HG03469 (cell line): ENCODE results near the gene SLC17A8.
"Not testable (repeated sequence)": the region's sequence is repeated elsewhere in the genome, so short reads cannot be mapped to it uniquely, and the experiment has no call there.

Experiments
- ATAC-seq: cut with Tn5 transposase; IDR thresholded peaks from one replicate; pipeline ENCODE4 v1.9.1; 2021; ENCODE audit warnings: mild to moderate bottlenecking, moderate library complexity, moderate number of reproducible peaks; ENCODE audit not compliant: unreplicated experiment

The SLC17A8 gene

DNA sequence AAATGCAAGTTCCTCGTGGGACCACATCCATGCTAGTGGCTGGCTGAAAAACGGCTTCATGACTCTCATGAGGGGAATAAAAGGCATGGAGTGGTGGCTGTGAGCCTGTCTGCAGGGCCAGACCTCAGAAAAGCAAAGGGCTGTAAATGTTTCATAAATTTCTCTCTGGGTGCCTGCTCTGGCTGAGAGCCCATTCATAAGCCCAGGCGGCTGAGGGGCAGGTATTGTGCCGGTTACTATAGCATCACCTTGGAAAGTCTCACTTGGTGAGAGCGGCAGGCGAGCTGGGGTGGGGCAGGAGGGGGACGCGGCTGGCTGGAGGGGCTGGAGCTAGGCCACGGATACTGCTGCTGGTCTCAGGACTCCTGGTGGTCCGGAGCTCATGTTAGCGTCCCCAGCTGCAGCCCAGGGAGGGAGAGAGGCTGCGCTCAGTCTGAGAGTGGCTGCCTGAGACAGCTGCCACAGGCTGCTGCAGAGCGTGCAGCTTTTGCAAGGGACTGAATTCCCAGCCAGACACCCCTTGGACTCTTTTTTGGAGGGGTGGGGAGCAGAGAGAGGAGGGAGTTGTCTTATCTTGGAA lies at the start of gene SLC17A8:
SLC17A8 (plus strand) TSS at position 431 of the 580 bp plus-strand sequence. CDS start 318 bp downstream, outside the sequence.
- ATAC-seq, result no peak

DNA sequence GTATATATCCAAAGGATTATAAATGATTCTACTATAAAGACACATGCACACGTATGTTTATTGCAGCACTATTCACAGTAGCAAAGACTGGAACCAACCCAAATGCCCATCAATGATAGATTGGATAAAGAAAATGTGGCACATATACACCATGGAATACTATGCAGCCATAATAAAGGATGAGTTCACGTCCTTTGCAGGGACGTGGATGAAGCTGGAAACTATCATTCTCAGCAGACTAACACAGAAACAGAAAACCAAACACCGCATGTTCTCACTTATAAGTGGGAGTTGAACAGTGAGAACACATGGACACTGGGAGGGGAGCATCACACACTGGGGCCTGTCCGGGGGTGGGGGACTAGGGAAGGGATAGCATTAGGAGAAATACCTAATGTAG lies 48.7 kb upstream of the SLC17A8 start:
- not testable (repeated sequence) for ATAC-seq

DNA sequence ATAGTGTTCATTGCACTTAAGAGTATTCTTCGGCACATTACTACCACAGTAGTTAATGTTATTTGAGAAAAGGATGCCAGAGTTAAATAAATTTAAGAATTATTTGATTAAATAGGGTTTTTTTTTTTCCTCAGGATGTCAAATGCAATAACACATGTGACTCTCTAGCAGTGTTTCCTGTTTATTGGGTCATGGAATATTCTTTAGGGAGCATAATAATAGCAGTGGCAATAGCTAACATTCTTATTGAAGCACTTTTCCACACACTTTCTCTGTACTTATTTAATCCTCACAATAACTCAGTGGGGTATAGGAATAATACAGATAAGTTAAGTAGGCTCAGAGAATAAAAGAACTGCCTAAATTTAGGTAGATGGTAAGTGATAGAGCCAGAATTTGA lies 45.6 kb upstream of the SLC17A8 start:
- ATAC-seq, result no peak

DNA sequence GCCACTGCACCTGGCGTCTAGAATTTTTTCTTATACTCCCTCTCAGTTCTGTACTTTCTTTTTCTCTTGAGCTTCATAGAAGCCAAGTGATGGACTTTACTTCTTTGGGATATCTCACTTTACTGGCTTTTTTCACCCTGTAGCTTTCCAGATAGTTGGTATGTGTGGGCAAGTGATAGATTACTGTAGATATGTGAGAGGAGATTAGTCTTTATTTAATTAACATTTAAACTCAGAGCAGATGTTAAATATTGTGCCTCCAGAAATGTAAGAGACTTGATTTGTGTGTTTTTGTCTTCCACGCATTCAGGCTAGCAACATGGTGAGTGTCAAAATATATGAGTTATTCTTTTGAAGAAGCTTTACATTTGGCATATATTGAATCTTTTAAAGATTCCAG lies 39.5 kb upstream of the SLC17A8 start:
- no peak for ATAC-seq

DNA sequence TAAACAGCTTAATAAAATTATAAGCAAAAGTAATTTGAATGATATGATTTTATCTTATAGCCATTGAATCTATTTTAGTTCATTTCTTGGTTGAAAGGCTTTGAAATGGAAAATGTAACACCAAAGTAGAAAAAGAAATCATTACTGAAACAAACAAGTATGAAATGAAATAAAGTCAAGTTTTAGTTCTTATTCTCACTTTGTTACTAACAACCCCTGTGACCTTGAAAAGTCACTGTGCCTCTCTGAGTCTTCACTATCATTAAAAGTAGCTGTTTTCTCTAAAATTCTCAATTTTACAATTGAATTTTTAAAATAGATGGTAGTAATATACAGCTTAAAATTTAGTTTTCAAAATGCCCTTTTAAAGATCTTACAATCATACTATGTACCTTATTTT lies 32.4 kb upstream of the SLC17A8 start:
- no peak for ATAC-seq

DNA sequence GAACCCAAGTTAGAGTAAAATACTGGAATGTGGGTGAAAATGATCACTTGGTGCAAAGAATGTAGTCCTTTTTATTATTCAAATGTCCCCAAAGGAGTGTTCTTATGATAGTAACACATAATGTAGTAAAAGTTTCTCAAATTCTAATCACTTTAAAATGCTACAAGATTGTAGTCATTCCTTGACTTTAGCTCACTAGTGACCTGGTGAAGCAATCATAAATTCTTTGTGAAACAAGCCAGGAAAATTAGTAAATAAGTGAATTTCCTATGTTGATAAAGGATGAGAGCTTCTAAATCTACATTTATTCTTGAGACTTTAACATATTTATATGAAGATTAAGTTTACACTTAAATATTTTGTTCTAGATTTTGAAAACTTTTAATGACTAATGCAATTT lies 30.7 kb upstream of the SLC17A8 start:
- no peak for ATAC-seq

DNA sequence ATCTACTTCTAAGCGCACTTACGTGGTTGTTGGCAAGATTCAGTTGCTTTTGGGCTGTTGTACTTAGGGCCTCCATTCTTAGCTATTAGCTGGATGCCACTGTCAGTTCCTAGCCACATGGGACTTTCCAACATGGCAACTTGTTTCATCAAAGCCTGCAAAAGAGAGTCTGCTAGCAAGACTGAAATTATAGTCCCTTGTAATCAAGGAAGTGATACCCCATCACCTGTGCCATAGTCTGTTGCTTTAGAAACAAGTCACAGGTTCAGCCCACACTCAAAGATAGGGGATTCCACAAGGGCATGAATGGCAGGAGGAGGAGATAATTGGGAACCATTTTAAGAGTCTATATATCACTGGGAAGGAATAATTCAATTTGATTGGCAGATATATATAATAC lies 27.1 kb upstream of the SLC17A8 start:
- peak; percentile 87 for ATAC-seq

DNA sequence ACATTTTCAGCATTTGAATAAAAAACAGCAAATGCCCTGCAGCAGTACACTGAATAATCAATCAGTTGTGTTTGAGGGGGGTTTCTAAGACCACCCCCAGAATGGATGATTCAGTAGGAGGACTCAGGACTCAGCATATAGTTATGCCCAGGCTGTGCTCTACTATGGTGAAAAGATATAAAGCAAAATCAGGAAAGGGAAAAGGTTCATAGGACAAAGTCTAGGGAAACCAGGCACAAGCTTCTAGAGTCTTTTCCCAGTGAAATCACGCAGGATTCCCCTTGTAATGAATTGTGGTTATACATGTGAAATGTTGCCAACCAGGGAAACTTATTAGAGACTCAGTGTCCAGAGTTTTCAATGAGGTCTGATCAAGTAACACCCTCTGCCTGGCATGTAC lies 25.0 kb upstream of the SLC17A8 start:
- ATAC-seq, result no peak

DNA sequence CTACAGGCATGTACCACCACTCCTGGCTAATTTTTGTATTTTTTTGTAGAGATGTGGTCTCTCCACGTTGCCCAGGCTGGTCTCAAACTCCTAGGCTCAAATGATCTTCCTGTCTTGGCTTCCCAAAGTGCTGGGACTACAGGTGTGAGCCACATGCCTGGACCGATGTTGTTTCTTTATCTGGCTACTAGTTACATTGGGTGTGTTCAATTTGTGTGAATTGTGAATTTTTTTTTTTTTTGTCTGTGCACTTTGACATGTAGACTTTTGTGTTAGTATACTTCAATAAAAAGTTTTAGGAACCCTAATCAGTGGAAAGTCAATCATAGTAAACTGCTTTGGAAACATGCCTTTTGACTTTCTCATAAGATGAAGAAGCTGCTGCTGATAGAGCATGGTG lies 24.0 kb upstream of the SLC17A8 start:
- no peak for ATAC-seq

DNA sequence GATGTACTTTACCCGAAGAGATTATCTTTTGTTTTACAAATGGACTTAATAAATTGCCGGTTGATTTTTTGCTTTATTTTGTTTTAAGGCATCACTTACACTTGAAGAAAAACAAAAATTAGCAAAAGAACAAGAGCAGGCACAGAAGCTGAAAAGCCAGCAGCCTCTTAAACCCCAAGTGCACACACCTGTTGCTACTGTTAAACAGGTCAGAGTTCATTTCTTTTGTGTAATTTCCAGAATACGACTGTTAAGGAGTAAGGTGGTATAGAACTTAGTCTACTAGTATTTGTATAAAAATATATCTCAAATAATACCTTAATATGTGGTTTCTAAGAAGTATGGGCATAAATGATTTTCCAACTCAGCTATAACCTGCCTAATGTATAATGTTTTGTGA lies 19.6 kb upstream of the SLC17A8 start:
- ATAC-seq, result no peak

DNA sequence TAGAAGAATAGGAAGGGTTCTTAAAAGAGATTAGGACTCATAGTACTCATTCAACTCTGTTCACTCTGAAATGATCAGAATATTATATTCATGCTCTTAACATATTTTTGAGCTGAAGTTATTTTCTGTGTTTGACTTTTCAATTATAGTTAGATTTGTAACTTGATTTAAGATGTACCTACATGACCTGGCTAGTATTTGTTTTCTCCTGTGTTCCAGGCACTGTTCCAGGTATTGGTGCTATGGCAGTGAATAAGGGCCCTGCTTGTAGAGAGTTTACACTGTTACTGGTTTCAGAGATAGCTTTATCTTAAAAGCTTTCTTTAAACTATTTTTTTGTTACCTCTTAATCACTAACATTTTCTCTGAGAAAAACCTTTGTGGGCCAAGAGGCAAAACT lies 19.1 kb upstream of the SLC17A8 start:
- no peak for ATAC-seq

DNA sequence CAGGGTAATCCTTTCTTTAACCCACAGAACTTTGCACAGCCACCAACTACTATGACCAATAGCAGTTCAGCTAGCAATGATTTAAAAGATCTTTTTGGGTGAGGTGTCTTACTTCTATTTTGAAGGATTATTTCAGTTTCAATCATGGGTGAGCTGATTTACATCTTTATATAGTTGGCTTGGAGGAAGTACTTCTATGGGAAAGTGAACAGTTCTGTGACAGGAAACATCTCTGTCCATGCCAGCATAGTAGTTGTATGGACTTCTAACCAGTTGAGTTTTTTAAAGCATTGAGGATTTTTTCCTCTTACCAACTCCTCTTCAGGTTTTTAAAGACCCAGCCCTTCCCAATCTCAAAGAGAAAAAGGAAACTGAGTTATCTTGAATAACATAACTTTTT lies 17.8 kb upstream of the SLC17A8 start:
- no peak for ATAC-seq

DNA sequence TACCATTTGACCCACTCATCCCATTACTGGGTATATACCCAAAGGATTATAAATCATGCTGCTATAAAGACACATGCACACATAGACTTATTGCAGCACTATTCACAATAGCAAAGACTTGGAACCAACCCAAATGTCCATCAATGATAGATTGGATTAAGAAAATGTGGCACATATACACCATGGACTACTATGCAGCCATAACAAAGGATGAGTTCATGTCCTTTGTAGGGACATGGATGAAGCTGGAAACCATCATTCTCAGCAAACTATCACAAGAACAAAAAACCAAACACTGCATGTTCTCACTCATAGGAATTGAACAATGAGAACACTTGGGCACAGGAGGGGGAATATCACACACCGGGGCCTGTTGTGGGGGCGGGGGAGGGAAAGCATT lies 14.0 kb upstream of the SLC17A8 start:
- not testable (repeated sequence) for ATAC-seq

DNA sequence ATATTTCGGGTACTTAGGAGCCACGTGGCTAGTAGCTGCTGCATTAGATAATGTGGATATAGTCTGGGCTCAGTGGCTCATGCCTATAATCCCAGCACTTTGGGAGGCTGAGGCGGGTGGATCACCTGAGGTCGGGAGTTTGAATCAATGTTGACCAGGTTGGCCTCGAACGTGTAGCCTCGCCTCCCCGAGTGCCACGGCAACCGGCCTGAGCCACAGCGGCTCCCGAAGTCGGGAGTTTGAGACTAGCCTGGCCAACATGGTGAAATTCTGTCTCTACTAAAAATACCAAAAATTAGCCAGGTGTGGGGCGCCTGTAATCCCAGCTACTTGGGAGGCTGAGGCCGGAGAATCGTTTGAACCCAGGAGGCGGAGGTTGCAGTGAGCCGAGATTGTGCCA lies 12.5 kb upstream of the SLC17A8 start:
- not testable (repeated sequence) for ATAC-seq

DNA sequence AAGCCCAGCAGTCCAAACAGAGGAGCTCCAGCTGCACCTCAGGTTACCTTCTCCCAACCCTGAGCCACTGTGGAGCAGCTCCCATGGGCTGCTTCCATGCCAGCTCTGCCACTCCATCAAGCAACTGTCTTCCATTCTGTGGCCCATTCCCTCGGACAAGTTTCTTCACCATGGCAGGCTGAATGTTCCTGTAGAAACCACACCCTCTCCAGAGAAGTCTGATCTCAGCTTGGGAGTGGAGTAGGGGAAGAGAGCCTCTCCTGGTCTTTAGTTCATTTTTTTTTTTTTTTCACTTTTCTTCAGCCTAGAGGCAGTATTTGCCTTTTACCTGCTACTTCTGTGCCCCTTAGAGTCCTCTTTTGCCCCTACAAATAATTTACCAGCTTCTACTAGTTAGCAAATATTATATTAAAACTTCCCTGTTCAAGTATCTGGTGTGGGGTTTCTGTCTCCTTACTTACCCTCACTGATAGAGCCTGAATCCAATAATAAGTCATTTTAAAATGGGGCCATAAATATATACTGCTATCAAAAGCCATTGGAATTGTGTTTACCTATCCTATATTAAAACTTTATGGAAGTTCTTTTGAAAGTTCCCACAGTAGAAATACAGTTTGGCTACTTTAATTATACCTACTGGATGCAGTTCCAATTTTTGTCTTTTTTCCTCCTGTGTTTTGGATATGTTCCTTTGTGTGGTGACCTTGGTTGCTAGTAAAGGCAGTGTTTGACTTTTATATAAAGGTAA lies 11.7 kb upstream of the SLC17A8 start:
- no peak for ATAC-seq

DNA sequence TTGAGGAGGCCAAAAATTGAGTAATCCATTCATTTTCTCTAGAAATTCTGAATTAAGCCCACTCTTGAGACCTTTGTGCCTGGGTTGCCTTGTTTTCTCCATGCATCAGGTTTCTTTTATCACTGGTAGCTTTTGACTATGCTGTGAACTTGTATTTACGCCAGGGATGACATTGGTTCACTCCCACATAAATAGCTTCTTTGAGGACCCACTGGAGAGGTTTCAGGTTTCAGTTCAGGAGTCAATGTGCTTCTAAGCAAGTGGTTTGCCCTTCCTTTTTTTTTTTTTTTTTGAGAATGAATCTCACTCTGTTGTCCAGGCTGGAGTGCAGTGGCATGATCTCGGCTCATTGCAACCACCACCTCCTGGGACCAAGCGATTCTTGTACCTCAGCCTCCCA lies 10.2 kb upstream of the SLC17A8 start:
- no peak for ATAC-seq

DNA sequence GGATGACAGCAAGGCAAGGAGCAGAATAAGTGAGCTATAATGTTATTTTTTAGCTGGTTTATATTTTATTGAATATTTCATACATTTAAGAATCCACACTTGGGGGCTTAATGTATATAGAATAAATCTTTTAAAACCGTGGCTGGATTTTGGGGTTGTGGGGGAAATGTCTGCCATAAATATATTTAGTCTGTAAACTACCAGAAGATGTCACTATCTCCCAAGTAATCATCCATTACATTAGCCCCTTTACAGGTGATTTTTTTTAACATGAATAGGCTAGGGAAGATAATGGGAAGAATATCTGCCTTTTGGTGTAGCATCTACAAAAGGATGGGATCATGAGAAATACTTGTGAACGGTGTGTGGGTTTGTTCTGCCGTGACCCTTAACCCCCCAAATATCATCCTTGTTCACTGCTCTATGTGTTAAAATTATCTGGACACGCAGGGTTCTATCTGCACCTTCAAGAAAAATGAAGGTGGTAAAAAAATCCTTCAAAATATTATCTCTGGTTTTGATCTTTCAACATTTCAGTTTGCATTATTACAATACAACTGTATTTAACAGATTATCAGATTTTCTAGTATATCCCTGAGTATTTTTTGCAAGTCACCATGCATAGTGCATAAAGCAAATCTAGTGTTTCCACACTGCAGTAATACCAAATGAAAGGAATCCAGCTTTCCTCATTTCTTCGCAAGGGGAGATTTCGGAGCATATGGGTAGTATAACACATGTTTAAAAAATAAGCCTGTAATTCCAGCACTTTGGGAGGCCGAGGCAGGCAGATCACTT lies 8.0 kb upstream of the SLC17A8 start:
- no peak for ATAC-seq

DNA sequence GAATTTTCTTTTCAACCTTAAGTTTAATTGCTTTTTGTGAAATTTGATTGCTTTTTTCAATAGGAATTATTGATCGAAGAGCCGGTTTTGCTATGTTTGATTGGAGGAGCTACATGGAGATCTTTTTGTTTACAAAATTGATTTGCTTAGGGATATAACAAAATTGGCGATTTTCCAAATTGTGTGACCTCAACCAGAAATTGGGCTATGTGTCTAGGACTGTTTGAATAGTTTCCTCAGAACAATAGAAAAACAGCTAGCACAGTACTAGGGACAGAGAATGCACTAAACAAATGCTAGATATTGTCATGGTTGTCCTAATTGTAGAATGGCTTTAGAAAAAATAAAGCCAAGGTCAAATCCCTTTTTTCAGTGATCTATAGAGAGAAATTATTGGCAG lies 2.4 kb downstream of the SLC17A8 start:
- ATAC-seq, result no peak

DNA sequence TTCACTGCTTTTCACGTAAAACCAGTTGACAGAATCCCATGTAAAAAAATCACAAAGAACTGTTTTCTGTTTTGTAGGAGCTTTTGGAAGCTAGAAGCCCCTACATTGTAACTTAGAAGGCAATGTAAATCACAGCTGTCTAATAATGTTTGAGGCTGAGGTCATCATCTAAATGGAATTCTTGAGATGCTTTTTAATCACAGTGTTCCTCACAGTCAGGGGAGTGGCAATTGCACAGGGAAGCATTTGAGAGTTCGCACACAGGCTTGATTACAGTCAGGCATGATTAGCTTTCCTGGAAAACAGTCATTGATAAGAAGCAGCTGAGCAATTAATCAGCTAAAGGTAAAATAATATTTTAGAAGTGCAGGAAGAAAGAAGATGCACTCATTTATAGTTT lies 2.9 kb downstream of the SLC17A8 start:
- no peak for ATAC-seq

DNA sequence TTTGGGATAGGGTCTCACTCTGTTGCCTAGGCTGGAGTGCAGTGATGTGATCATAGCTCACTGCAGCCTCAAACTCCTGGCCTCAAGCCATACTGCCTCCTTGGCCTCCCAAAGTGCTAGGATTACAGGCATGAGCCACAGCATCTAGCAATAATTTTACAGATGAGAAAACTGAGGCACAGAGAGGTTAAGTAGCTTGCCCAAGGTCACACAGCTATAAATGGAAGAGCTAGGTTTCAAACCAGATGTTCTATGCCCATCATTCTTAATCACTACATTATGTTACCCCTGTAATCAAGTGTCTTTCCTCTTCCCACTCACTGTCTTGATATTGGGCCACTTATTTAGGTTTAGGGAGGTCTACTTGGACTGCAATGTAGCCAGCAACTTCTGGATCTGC lies 3.6 kb downstream of the SLC17A8 start:
- ATAC-seq, result no peak

DNA sequence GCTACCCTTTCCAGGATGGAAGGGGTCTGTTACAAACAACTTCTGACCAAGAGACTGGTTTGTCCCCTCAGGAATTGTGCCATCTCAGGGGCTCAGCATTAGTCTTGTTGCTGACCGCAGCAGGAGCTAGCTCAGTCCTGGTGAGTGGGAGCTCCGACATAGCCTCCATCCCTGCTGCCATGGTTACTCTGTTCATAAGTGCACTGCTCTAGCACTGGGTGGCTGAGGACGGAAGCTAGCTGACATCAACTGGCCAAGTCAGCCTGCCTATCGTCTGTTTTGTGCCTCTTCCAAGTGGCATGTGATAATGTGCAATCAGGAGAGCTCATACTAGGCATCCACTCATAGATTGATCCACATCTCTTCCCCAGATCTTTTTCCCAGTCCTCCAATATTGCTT lies 7.5 kb downstream of the SLC17A8 start:
- ATAC-seq, result no peak

DNA sequence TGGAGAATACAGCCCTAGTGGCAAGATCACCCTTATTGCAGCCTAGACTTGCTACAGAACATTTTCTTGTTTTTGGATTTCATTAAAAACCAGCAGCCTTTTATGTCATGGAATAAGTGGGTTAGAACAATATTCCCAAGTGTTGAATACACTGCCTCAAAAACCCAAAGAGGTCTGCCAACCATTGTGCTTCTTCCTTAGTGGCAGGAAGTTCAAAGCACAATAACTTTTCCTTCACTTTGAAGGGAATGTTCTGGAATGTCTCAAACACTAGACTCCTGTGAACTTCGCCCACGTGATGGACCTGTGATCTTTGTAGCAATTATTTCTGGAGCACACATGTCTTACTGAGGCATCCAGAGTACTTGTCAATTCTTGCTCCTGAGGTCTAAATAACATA lies 8.5 kb downstream of the SLC17A8 start:
- ATAC-seq, result no peak
